OCI-LY7 (cell line): ENCODE data around the gene EPHB1. TPM values are rescaled to one million over a fixed set of nuclear protein-coding genes. Genes with fewer than 3 reads are reported as not detected.

Source experiments
- BruUV-seq: library from RNA; stranded (reverse); fragments of 400-500 nt; replicated peaks from 2 replicates; lab custom pipeline; 2021; lab: Mats Ljungman, UMichigan
- CTCF ChIA-PET: fragments of 300-600 bp; sonication (Branson Sonifier 250); formaldehyde crosslinking; loops from one replicate; lab custom pipeline; 2022; ENCODE audit warnings: antibody characterized with exemption; ENCODE audit not compliant: unreplicated experiment; lab: Charles Lee
- POLR2A ChIA-PET: fragments of 300-600 bp; sonication (Branson Sonifier 250); formaldehyde crosslinking; loops from one replicate; lab custom pipeline; 2022; ENCODE audit warnings: antibody characterized with exemption; lab: Charles Lee
- DNase-seq: peaks from one replicate; pipeline ENCODE4 v3.0.0-alpha.2; 2015; ENCODE audit warnings: low spot score
- H2AFZ ChIP-seq: fragments of 200-600 bp; sonication (generic), shearing (Covaris generic); 2 replicates; pipeline ENCODE4 v1.6.1; 2014; ENCODE audit warnings: mild to moderate bottlenecking, antibody characterized with exemption, low read length, moderate library complexity
- H3K27ac ChIP-seq: fragments of 200-600 bp; sonication (generic); 2 replicates; pipeline ENCODE4 v1.5.1; 2014; ENCODE audit warnings: mixed run types, low read depth, mild to moderate bottlenecking, moderate library complexity, low read length, inconsistent platforms; ENCODE audit not compliant: poor library complexity, severe bottlenecking
- H3K36me3 ChIP-seq: fragments of 200-600 bp; sonication (generic); 2 replicates; pipeline ENCODE4 v1.6.1; 2014; ENCODE audit warnings: mild to moderate bottlenecking, antibody characterized with exemption, low read length, moderate library complexity, mixed read lengths; ENCODE audit not compliant: insufficient read depth
- H3K4me1 ChIP-seq: fragments of 200-600 bp; sonication (generic); 2 replicates; pipeline ENCODE4 v1.5.1; 2014; ENCODE audit warnings: mild to moderate bottlenecking, low read length; ENCODE audit not compliant: insufficient read depth, poor library complexity, severe bottlenecking
- H3K4me2 ChIP-seq: fragments of 200-600 bp; sonication (generic); 2 replicates; pipeline ENCODE4 v1.6.1; 2014; ENCODE audit warnings: mild to moderate bottlenecking, low read length
- H3K4me3 ChIP-seq: fragments of 200-600 bp; sonication (generic); 2 replicates; pipeline ENCODE4 v1.5.1; 2014; ENCODE audit warnings: mild to moderate bottlenecking, low read depth, low read length; ENCODE audit not compliant: poor library complexity, severe bottlenecking
- H3K79me2 ChIP-seq: fragments of 200-600 bp; sonication (generic); 2 replicates; pipeline ENCODE4 v1.6.1; 2016; ENCODE audit warnings: low read depth, mild to moderate bottlenecking, low read length, moderate library complexity, mixed read lengths; ENCODE audit not compliant: insufficient read depth
- H3K9me2 ChIP-seq: fragments of 200-600 bp; sonication (generic); 2 replicates; pipeline ENCODE4 v1.6.1; 2016; ENCODE audit warnings: mild to moderate bottlenecking, low read length, mixed read lengths; ENCODE audit not compliant: insufficient read depth
- H3K9me3 ChIP-seq: fragments of 200-600 bp; sonication (generic); 2 replicates; pipeline ENCODE4 v1.6.1; 2014; ENCODE audit warnings: mild to moderate bottlenecking, mixed run types, low read length, mixed read lengths
- H4K20me1 ChIP-seq: fragments of 200-600 bp; sonication (generic); 2 replicates; pipeline ENCODE4 v1.6.1; 2014; ENCODE audit warnings: mild to moderate bottlenecking, antibody characterized with exemption, low read length, moderate library complexity, mixed read lengths; ENCODE audit not compliant: insufficient read depth
- CTCF ChIP-seq: fragments of 200-600 bp; sonication (generic); conservative IDR thresholded peaks from 2 replicates; pipeline ENCODE4 v1.5.1; 2014; ENCODE audit warnings: mild to moderate bottlenecking, antibody characterized with exemption, low read length, moderate library complexity, mixed read lengths
- EZH2phosphoT487 ChIP-seq: fragments of 200-600 bp; sonication (generic); IDR thresholded peaks from 2 replicates; pipeline ENCODE4 v1.6.1; 2018; ENCODE audit warnings: low read depth, borderline replicate concordance, mild to moderate bottlenecking, mixed run types, antibody characterized with exemption, low read length, moderate library complexity, mixed read lengths
- intact Hi-C: fragments of 100-400 bp; cut with micrococcal nuclease; formaldehyde crosslinking; loops from one replicate; pipeline ENCODE4 v1.10.0; 2022; ENCODE audit not compliant: unreplicated experiment
- total RNA-seq, 2 experiments: library from RNA; depleted of rRNA in 1 of 2; stranded (reverse); fragments of >200 nt in 1 of 2; shearing (Covaris generic) in 1 of 2; gene quantifications; 2 replicates each; pipeline ENCODE4 v1.2.3, GENCODE V29; 2014 to 2022

Gene EPHB1
- total RNA-seq, 2 experiments from 2014 or later: 0.54 to 1.3 TPM

GRCh38 chr3:134978658-134979057 is 183.6 kb downstream of the EPHB1 start:
- no TSS peak for BruUV-seq
- CTCF ChIA-PET: no interaction called here
- POLR2A ChIA-PET: no interaction called here

GRCh38 chr3:134985864-134986715 is 191.0 kb downstream of the EPHB1 start:
- H4K20me1 ChIP-seq: no peaks in the 10 kb centered on the region
- H3K79me2 ChIP-seq: no peaks in the 10 kb centered on the region
- no peaks in the 10 kb centered on the region for H3K4me1 ChIP-seq
- ChIA-PET POLR2A (no interaction called here), CTCF (no interaction called here)
- H2AFZ ChIP-seq: no peak overlapping the region
- H3K9me3 ChIP-seq: no peaks in the 10 kb centered on the region
- no peak overlapping the region for H3K27ac ChIP-seq
- no peak overlapping the region for H3K4me3 ChIP-seq
- no peak for DNase-seq
- H3K4me2 ChIP-seq: no peak overlapping the region
- TF ChIP-seq EZH2phosphoT487 (no peak), CTCF (no peak)
- no peaks in the 10 kb centered on the region for H3K9me2 ChIP-seq
- no peaks in the 10 kb centered on the region for H3K36me3 ChIP-seq
- no TSS peak for BruUV-seq
- intact Hi-C loops: loop anchor here (10.0 kb wide), 1 partner anchor 191 kb away; the partner anchor contains the start of gene EPHB1

More at GRCh38 chr3:134978658-134979057, 183.6 kb downstream of the EPHB1 start:
- Histone ChIP-seq H3K4me3 (no peak overlapping the region), H3K36me3 (no peaks in the 10 kb centered on the region), H3K4me2 (no peak overlapping the region), H3K9me3 (no peaks in the 10 kb centered on the region), H2AFZ (no peak overlapping the region), H3K9me2 (no peaks in the 10 kb centered on the region), H4K20me1 (no peaks in the 10 kb centered on the region), H3K79me2 (no peaks in the 10 kb centered on the region), H3K27ac (no peak overlapping the region), H3K4me1 (no peaks in the 10 kb centered on the region)
- intact Hi-C loops: no loop called here
- TF ChIP-seq CTCF (peak; percentile 29; the same call in 1 of the 2 replicates), EZH2phosphoT487 (no peak)
- no peak for DNase-seq

- H3K4me1 ChIP-seq: no peaks in the 10 kb centered on the region
- no peaks in the 10 kb centered on the region for H3K79me2 ChIP-seq
- H3K9me3 ChIP-seq: no peaks in the 10 kb centered on the region
- intact Hi-C loops: loop anchor here (10.0 kb wide), 1 partner anchor 194 kb away; the partner anchor contains the start of gene EPHB1
- no TSS peak for BruUV-seq
- H3K27ac ChIP-seq: no peak overlapping the region
- no peak overlapping the region for H2AFZ ChIP-seq
- ChIA-PET POLR2A (no interaction called here), CTCF (no interaction called here)
- no peak for DNase-seq
- H3K9me2 ChIP-seq: no peaks in the 10 kb centered on the region
- H3K4me3 ChIP-seq: no peak overlapping the region
- no peak for TF ChIP-seq CTCF
- no peak for TF ChIP-seq EZH2phosphoT487
- no peaks in the 10 kb centered on the region for H4K20me1 ChIP-seq
- no peak overlapping the region for H3K4me2 ChIP-seq
- no peaks in the 10 kb centered on the region for H3K36me3 ChIP-seq
Measured at GRCh38 chr3:134988666-134989065, 193.6 kb downstream of the EPHB1 start.
